Glutamatergic neuron (in vitro differentiated cells): Measurements from ENCODE around the gene RNF125. TPM values are rescaled to one million over a fixed set of nuclear protein-coding genes. Genes with fewer than 3 reads are reported as not detected.
"Not testable (repeated sequence)": the region's sequence is repeated elsewhere in the genome, so short reads cannot be mapped to it uniquely, and the experiment has no call there.

Source experiments
- DNase-seq: peaks from one replicate; pipeline ENCODE4 v3.0.0; 2022
- H3K27ac Mint-ChIP-seq: one replicate; pipeline ENCODE4 v1.8.0; 2020; ENCODE audit warnings: mild to moderate bottlenecking, mixed read lengths, inconsistent platforms; ENCODE audit not compliant: unreplicated experiment
- H3K27me3 Mint-ChIP-seq: one replicate; pipeline ENCODE4 v1.8.0; 2020; ENCODE audit warnings: mild to moderate bottlenecking, moderate library complexity, mixed read lengths, inconsistent platforms; ENCODE audit not compliant: unreplicated experiment
- H3K36me3 Mint-ChIP-seq: one replicate; pipeline ENCODE4 v1.8.0; 2020; ENCODE audit warnings: mild to moderate bottlenecking, mixed read lengths, inconsistent platforms; ENCODE audit not compliant: unreplicated experiment
- H3K4me1 Mint-ChIP-seq: one replicate; pipeline ENCODE4 v1.8.0; 2020; ENCODE audit warnings: mild to moderate bottlenecking, low read depth, mixed read lengths, inconsistent platforms; ENCODE audit not compliant: unreplicated experiment
- H3K4me3 Mint-ChIP-seq: one replicate; pipeline ENCODE4 v1.8.0; 2020; ENCODE audit warnings: mild to moderate bottlenecking, mixed read lengths, inconsistent platforms; ENCODE audit not compliant: unreplicated experiment
- H3K9me3 Mint-ChIP-seq: one replicate; pipeline ENCODE4 v1.8.0; 2020; ENCODE audit warnings: mild to moderate bottlenecking, moderate library complexity, mixed read lengths, inconsistent platforms; ENCODE audit not compliant: unreplicated experiment
- total RNA-seq: library from RNA; stranded (reverse); fragmentation: NEBNext Ultra II Directional; extraction: Animal tissue kit (Norgen Biotek cat#: 25700); gene quantifications from one replicate; pipeline ENCODE4 v1.2.1, GENCODE V29; 2021; ENCODE audit not compliant: unreplicated experiment
- TF ChIP-seq, protein P1 (sequence below): fragments of 200-600 bp; sonication (generic); IDR thresholded peaks from one replicate; pipeline ENCODE4 v1.5.0; 2021; ENCODE audit not compliant: partially characterized antibody, unreplicated experiment

Gene RNF125
- total RNA-seq, 1 donor from 2014 or later = 1.5 TPM

DNA sequence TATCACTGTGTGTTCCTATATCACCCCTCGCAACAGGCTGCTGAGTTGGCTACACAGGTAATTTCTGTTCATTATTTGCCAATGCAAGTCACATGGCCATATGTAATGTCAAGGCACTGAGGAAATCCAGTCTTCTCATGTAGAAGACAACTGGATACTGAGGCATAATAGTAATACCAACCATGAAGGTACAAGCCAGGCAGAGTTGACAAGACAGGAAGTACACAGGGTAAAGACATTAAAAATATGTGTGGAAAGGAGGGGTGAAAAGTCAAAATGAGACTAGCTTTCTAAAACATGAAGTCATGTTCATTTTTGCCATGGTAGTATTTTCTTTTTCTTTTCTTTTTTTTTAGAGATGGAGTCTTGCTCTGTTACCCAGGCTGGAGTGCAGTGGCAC lies 55.6 kb downstream of the RNF125 start:
- TF ChIP-seq, protein P1, sequence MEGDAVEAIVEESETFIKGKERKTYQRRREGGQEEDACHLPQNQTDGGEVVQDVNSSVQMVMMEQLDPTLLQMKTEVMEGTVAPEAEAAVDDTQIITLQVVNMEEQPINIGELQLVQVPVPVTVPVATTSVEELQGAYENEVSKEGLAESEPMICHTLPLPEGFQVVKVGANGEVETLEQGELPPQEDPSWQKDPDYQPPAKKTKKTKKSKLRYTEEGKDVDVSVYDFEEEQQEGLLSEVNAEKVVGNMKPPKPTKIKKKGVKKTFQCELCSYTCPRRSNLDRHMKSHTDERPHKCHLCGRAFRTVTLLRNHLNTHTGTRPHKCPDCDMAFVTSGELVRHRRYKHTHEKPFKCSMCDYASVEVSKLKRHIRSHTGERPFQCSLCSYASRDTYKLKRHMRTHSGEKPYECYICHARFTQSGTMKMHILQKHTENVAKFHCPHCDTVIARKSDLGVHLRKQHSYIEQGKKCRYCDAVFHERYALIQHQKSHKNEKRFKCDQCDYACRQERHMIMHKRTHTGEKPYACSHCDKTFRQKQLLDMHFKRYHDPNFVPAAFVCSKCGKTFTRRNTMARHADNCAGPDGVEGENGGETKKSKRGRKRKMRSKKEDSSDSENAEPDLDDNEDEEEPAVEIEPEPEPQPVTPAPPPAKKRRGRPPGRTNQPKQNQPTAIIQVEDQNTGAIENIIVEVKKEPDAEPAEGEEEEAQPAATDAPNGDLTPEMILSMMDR = no peak
- Mint-ChIP-seq H3K27me3 (no peaks in the 10 kb centered on the region), H3K27ac (no peak overlapping the region), H3K36me3 (no peaks in the 10 kb centered on the region), H3K4me3 (no peak overlapping the region), H3K4me1 (no peaks in the 10 kb centered on the region), H3K9me3 (peaks cover 2% of the 10 kb centered on the region)
- DNase-seq = no peak

DNA sequence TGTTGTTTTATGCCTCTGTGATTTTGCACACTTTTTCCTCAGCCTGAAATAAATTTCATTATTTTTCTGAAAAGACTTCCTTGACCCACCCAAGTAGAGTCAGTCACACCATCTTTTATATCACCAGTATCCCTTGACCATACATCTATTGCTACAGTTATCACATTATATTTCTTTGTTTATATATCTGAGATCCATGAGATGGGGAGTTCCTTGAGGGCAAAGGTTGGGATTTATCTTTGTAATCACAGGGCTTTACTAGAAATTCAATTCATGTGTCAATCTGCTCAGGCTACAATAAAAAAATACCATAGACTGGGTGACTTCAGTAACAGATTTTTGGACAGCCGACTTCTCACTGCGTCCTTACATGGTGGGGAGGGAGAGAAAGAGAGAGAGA lies 60.2 kb downstream of the RNF125 start:
- DNase-seq = no peak
- H3K27ac Mint-ChIP-seq = no peak overlapping the region
- no peaks in the 10 kb centered on the region for H3K36me3 Mint-ChIP-seq
- H3K4me1 Mint-ChIP-seq = no peaks in the 10 kb centered on the region
- H3K4me3 Mint-ChIP-seq = no peak overlapping the region
- no peaks in the 10 kb centered on the region for H3K27me3 Mint-ChIP-seq
- TF ChIP-seq, protein P1 = no peak
- H3K9me3 Mint-ChIP-seq = peaks cover 2% of the 10 kb centered on the region

DNA sequence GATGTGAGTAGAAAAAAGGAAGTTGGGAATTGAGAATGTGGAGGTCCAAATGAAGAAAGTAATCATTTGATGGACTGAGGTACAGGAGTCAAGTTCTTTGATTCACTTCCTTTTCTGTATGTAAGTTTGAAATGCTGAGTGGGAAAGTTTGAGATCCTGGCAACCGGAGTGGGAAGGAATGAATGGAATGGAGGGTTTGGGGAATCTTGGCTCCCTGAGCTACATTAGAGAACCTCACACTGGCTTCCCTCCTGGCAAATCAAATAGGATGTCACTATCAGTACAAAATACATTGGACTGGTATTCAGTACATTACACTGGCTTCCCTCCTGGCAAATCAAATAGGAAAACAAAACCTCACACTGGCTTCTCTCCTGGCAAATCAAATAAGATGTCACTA lies 63.3 kb downstream of the RNF125 start:
- TF ChIP-seq, protein P1 = no peak
- no peak overlapping the region for H3K4me3 Mint-ChIP-seq
- DNase-seq = no peak
- H3K4me1 Mint-ChIP-seq = no peaks in the 10 kb centered on the region
- H3K36me3 Mint-ChIP-seq = no peaks in the 10 kb centered on the region
- no peak overlapping the region for H3K27ac Mint-ChIP-seq
- H3K27me3 Mint-ChIP-seq = no peaks in the 10 kb centered on the region
- H3K9me3 Mint-ChIP-seq = no peaks in the 10 kb centered on the region

DNA sequence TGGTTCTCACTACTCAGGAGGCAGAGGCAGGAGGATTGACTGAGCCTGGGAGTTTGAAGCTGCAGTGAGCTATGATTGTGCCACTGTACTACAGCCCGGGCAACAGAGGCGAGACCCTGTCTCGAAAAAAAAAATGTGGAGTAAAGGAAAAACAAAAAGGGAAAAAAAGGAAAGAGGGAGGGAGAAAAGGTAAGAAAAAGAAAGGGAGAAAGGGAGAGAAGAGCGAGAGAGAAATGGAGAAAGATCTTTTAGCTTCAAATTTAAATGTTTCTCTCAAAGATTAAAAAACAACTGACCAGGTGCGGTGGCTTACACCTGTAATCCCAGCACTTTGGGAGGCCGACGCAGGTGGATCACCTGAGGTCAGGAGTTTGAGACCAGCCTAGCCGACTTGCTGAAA lies 65.2 kb downstream of the RNF125 start:
- Mint-ChIP-seq H3K27me3 (no peaks in the 10 kb centered on the region), H3K36me3 (no peaks in the 10 kb centered on the region), H3K27ac (no peak overlapping the region), H3K9me3 (no peaks in the 10 kb centered on the region), H3K4me3 (no peak overlapping the region), H3K4me1 (no peaks in the 10 kb centered on the region)
- no peak for DNase-seq
- TF ChIP-seq, protein P1 = no peak

DNA sequence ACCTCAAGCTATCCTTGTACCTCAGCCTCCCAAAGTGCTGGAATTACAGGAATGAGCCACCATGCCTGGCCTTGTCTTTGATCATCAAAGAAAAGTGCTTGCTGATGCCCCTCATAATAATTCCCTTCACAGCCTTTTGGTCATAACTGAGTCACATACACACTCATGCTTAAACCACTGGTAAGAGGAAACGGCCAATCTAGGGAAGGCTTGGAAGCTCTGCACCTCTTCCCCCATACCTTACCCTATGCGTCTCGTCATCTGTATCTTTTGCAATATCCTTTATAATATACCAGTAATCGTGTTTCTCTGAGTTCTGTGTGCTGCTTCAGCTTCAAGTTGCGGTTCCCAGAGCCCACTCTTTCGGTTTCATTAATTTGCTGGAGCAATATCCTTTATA lies 68.3 kb downstream of the RNF125 start:
- Mint-ChIP-seq H3K4me1 (no peaks in the 10 kb centered on the region), H3K27me3 (peaks cover 3% of the 10 kb centered on the region), H3K36me3 (no peaks in the 10 kb centered on the region), H3K27ac (no peak overlapping the region), H3K9me3 (peaks cover 3% of the 10 kb centered on the region), H3K4me3 (no peak overlapping the region)
- TF ChIP-seq, protein P1 = no peak
- no peak for DNase-seq

DNA sequence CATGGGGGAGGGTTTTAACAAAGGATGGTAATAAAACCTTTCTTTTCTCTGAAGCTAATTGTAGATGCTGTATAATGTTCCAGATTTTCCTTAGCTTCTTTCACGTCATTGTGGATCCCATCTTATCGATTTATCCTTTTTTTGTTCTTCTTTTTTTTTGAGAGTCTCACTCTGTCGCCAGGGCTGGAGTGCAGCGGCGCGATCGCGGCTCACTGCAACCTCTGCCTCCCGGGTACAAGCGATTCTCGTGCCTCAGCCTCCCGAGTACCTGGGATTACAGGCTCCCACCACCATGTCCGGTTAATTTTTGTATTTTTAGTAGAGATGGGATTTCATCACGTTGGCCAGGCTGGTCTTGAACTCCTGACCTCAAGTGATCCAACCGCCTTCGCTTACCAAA lies 72.2 kb downstream of the RNF125 start:
- peaks cover 13% of the 10 kb centered on the region for H3K27me3 Mint-ChIP-seq
- not testable (repeated sequence) for DNase-seq, H3K9me3 Mint-ChIP-seq, H3K36me3 Mint-ChIP-seq, H3K27ac Mint-ChIP-seq, H3K4me3 Mint-ChIP-seq
- peaks cover 12% of the 10 kb centered on the region for H3K4me1 Mint-ChIP-seq
